H9 (cell line): Measurements from ENCODE around the gene ETFA. TPM values are rescaled to one million over a fixed set of nuclear protein-coding genes. Genes with fewer than 3 reads are reported as not detected.

Experiments
- DNase-seq: peaks from one replicate; pipeline ENCODE4 v3.0.0-alpha.2; 2017
- H2AFZ ChIP-seq: one replicate; pipeline ENCODE4 v1.6.1; 2013; ENCODE audit warnings: mild to moderate bottlenecking, low read length, control low read depth, moderate library complexity
- H2AK5ac ChIP-seq: 2 replicates; pipeline ENCODE4 v1.6.1; 2013; ENCODE audit warnings: low read length, control low read depth, mixed read lengths; ENCODE audit not compliant: insufficient read length
- H2BK120ac ChIP-seq: one replicate; pipeline ENCODE4 v1.6.1; 2013; ENCODE audit warnings: low read depth, mild to moderate bottlenecking, low read length, control low read depth, inconsistent platforms; ENCODE audit not compliant: poor library complexity, severe bottlenecking
- H2BK12ac ChIP-seq: 2 replicates; pipeline ENCODE4 v1.6.1; 2013; ENCODE audit warnings: low read length, control low read depth, mixed read lengths, low read depth; ENCODE audit not compliant: insufficient read length
- H2BK15ac ChIP-seq: 2 replicates; pipeline ENCODE4 v1.6.1; 2013; ENCODE audit warnings: low read depth, low read length, control low read depth
- H2BK20ac ChIP-seq: one replicate; pipeline ENCODE4 v1.6.1; 2013; ENCODE audit warnings: low read depth, mild to moderate bottlenecking, low read length, control low read depth, inconsistent platforms; ENCODE audit not compliant: poor library complexity, severe bottlenecking
- H2BK5ac ChIP-seq: 2 replicates; pipeline ENCODE4 v1.6.1; 2013; ENCODE audit warnings: low read length, control low read depth, mixed read lengths; ENCODE audit not compliant: insufficient read length
- H3K14ac ChIP-seq: 2 replicates; pipeline ENCODE4 v1.6.1; 2013; ENCODE audit warnings: low read length, control low read depth; ENCODE audit not compliant: insufficient read depth
- H3K18ac ChIP-seq: 2 replicates; pipeline ENCODE4 v1.6.1; 2013; ENCODE audit warnings: low read depth, mild to moderate bottlenecking, mixed read lengths, low read length, control low read depth; ENCODE audit not compliant: insufficient read length
- H3K23ac ChIP-seq: 2 replicates; pipeline ENCODE4 v1.6.1; 2013; ENCODE audit warnings: low read length, control low read depth, mixed read lengths, low read depth; ENCODE audit not compliant: insufficient read length
- H3K23me2 ChIP-seq: 2 replicates; pipeline ENCODE4 v1.6.1; 2013; ENCODE audit warnings: low read depth, mild to moderate bottlenecking, mixed read lengths, low read length, control low read depth; ENCODE audit not compliant: insufficient read length, poor library complexity, severe bottlenecking
- H3K27ac ChIP-seq: 2 replicates; pipeline ENCODE4 v1.5.1; 2013; ENCODE audit warnings: low read length, control low read depth, mixed read lengths, low read depth; ENCODE audit not compliant: insufficient read length
- H3K27me3 ChIP-seq: 2 replicates; pipeline ENCODE4 v1.6.1; 2013; ENCODE audit warnings: low read length, control low read depth, inconsistent platforms; ENCODE audit not compliant: insufficient read depth
- H3K4ac ChIP-seq: 2 replicates; pipeline ENCODE4 v1.6.1; 2013; ENCODE audit warnings: low read depth, mild to moderate bottlenecking, control low read depth, inconsistent platforms, low read length, moderate library complexity
- H3K4me1 ChIP-seq: 2 replicates; pipeline ENCODE4 v1.6.1; 2013; ENCODE audit warnings: low read length, control low read depth, inconsistent platforms; ENCODE audit not compliant: insufficient read depth
- H3K4me2 ChIP-seq: 2 replicates; pipeline ENCODE4 v1.6.1; 2013; ENCODE audit warnings: low read length, control low read depth, mixed read lengths; ENCODE audit not compliant: insufficient read length, insufficient read depth
- H3K56ac ChIP-seq: 2 replicates; pipeline ENCODE4 v1.6.1; 2013; ENCODE audit warnings: low read depth, mild to moderate bottlenecking, mixed read lengths, low read length, control low read depth; ENCODE audit not compliant: insufficient read length
- H3K79me1 ChIP-seq: 2 replicates; pipeline ENCODE4 v1.6.1; 2013; ENCODE audit warnings: low read depth, mild to moderate bottlenecking, moderate library complexity, low read length, control low read depth, inconsistent platforms; ENCODE audit not compliant: insufficient read depth, poor library complexity, severe bottlenecking
- H3K79me2 ChIP-seq: 2 replicates; pipeline ENCODE4 v1.6.1; 2013; ENCODE audit warnings: low read length, control low read depth, inconsistent platforms; ENCODE audit not compliant: insufficient read depth
- H3K9ac ChIP-seq: 2 replicates; pipeline ENCODE4 v1.6.1; 2013; ENCODE audit warnings: low read length, control low read depth, mixed read lengths; ENCODE audit not compliant: insufficient read length; ENCODE audit errors: extremely low read depth
- H3K9me3 ChIP-seq: one replicate; pipeline ENCODE4 v1.6.1; 2013; ENCODE audit warnings: low read depth, low read length, inconsistent platforms; ENCODE audit not compliant: control insufficient read depth
- H3T11ph ChIP-seq: one replicate; pipeline ENCODE4 v1.6.1; 2013; ENCODE audit warnings: mild to moderate bottlenecking, low read length, control low read depth, inconsistent platforms
- H4K20me1 ChIP-seq: one replicate; pipeline ENCODE4 v1.6.1; 2013; ENCODE audit not compliant: control insufficient read depth, insufficient read length, insufficient read depth
- H4K5ac ChIP-seq: 2 replicates; pipeline ENCODE4 v1.6.1; 2013; ENCODE audit warnings: low read depth, mild to moderate bottlenecking, mixed read lengths, low read length, control low read depth; ENCODE audit not compliant: insufficient read length
- H4K8ac ChIP-seq: replicated peaks from 2 replicates; pipeline ENCODE4 v1.6.1; 2013; ENCODE audit warnings: low read length, control low read depth, mixed read lengths, low read depth; ENCODE audit not compliant: insufficient read length
- H4K91ac ChIP-seq: 2 replicates; pipeline ENCODE4 v1.6.1; 2013; ENCODE audit warnings: low read depth, mild to moderate bottlenecking, moderate library complexity, mixed read lengths, low read length, control low read depth; ENCODE audit not compliant: insufficient read length
- H3K27ac Mint-ChIP-seq, 3 experiments: 2 replicates in 2 of 3; 3 replicates in 1 of 3; pipeline ENCODE4 v1.8.0; 2020 to 2021; ENCODE audit warnings: mixed read lengths in 3 of 3, mild to moderate bottlenecking in 1 of 3, moderate library complexity in 1 of 3
- H3K27me3 Mint-ChIP-seq: 2 replicates; pipeline ENCODE4 v1.8.0; 2021; ENCODE audit warnings: low read depth, mild to moderate bottlenecking, moderate library complexity, mixed read lengths
- H3K36me3 Mint-ChIP-seq, 3 experiments: 2 replicates in 2 of 3; 3 replicates in 1 of 3; pipeline ENCODE4 v1.8.0; 2020 to 2021; ENCODE audit warnings: low read depth in 3 of 3, mixed read lengths in 3 of 3; ENCODE audit not compliant: insufficient read depth in 1 of 3
- H3K4me1 Mint-ChIP-seq, 2 experiments: 2 replicates each; pipeline ENCODE4 v1.8.0; 2020; ENCODE audit warnings: mixed read lengths in 2 of 2
- H3K4me3 Mint-ChIP-seq, 2 experiments: 2 replicates in 1 of 2; 3 replicates in 1 of 2; pipeline ENCODE4 v1.8.0; 2020 to 2021; ENCODE audit warnings: mild to moderate bottlenecking in 2 of 2, mixed read lengths in 2 of 2, moderate library complexity in 1 of 2
- H3K9me3 Mint-ChIP-seq, 2 experiments: 2 replicates in 1 of 2; 3 replicates in 1 of 2; pipeline ENCODE4 v1.8.0; 2020; ENCODE audit warnings: mild to moderate bottlenecking in 2 of 2, mixed read lengths in 2 of 2, moderate library complexity in 1 of 2
- WGBS: extraction: QIAGEN DNeasy Blood & Tissue Kit; methylation state at CpG from one replicate; pipeline ENCODE4 v1.1.7; 2013; ENCODE audit warnings: missing lambda C conversion rate, low lambda C conversion rate, mixed read lengths; ENCODE audit not compliant: insufficient read length; ENCODE audit errors: extremely low coverage; 5-methylcytosine and 5-hydroxymethylcytosine counted together
- total RNA-seq: library from RNA; stranded (reverse); gene quantifications from 2 replicates; pipeline ENCODE4 v1.2.1, GENCODE V29; 2021
- TF ChIP-seq, protein P1 (sequence below): fragments of 200-600 bp; sonication (generic); conservative IDR thresholded peaks from 3 replicates; pipeline ENCODE4 v1.8.0; 2021; ENCODE audit warnings: antibody characterized with exemption, mild to moderate bottlenecking

Gene ETFA
- total RNA-seq, 1 experiment from 2014 or later = 109 TPM

DNA sequence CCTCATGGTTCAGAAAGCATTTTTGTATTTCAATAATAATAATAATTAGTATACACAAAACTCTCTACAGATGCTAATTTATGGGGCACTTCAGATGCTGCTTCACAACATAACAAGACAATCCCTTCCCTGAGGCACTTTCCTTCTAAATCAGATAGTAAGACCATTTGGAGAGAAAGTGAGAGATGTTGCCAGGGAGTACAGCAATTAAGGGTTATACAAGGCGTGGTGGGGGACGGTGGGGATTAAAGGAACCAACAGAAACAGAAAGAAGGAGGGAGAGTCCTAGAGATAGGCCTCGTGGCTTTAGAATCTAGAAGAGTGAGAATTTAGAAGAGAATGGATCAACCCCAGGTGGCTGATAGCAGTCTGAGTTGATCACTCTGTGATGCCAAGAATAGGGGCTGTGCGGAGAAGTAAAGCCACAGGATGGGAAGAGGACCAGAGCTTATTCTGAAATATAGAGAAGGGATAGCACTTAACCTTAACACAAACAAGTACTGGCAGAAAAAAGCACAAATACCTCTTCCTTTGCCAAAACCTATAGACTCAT is 76.9 kb downstream of the ETFA start:
- no peak overlapping the region for H3K23ac ChIP-seq
- Mint-ChIP-seq H3K9me3 (no peaks in the 10 kb centered on the region), H3K36me3 (peaks cover 4 to 7% (median 7%) of the 10 kb centered on the region in 3 experiments; a peak in 6 of 7 replicates), H3K27ac (peak overlapping the region in 2 of 3 experiments; percentile 17 to 66; a peak in 3 of 7 replicates), H3K27me3 (no peaks in the 10 kb centered on the region), H3K4me1 (peaks cover 10 to 14% of the 10 kb centered on the region in 2 experiments), H3K4me3 (peak overlapping the region in 1 of 2 experiments; percentile 1; a peak in 1 of 5 replicates)
- H3K9ac ChIP-seq = no peak overlapping the region
- H3K56ac ChIP-seq = no peak overlapping the region
- H2BK120ac ChIP-seq = no peak overlapping the region
- H3K4ac ChIP-seq = no peak overlapping the region
- H3K27ac ChIP-seq = no peak overlapping the region
- WGBS = no CpG with 5 or more reads among the region's 4 CpGs
- no peaks in the 10 kb centered on the region for H3K79me2 ChIP-seq
- no peak overlapping the region for H4K8ac ChIP-seq
- no peaks in the 10 kb centered on the region for H3K27me3 ChIP-seq
- H4K5ac ChIP-seq = no peak overlapping the region
- no peak overlapping the region for H2AFZ ChIP-seq
- TF ChIP-seq, protein P1, sequence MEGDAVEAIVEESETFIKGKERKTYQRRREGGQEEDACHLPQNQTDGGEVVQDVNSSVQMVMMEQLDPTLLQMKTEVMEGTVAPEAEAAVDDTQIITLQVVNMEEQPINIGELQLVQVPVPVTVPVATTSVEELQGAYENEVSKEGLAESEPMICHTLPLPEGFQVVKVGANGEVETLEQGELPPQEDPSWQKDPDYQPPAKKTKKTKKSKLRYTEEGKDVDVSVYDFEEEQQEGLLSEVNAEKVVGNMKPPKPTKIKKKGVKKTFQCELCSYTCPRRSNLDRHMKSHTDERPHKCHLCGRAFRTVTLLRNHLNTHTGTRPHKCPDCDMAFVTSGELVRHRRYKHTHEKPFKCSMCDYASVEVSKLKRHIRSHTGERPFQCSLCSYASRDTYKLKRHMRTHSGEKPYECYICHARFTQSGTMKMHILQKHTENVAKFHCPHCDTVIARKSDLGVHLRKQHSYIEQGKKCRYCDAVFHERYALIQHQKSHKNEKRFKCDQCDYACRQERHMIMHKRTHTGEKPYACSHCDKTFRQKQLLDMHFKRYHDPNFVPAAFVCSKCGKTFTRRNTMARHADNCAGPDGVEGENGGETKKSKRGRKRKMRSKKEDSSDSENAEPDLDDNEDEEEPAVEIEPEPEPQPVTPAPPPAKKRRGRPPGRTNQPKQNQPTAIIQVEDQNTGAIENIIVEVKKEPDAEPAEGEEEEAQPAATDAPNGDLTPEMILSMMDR = no peak
- no peak overlapping the region for H2BK5ac ChIP-seq
- H3T11ph ChIP-seq = no peak overlapping the region
- H2BK20ac ChIP-seq = no peak overlapping the region
- H3K4me1 ChIP-seq = no peaks in the 10 kb centered on the region
- no peak overlapping the region for H4K91ac ChIP-seq
- no peak overlapping the region for H3K4me2 ChIP-seq
- H3K9me3 ChIP-seq = no peaks in the 10 kb centered on the region
- no peaks in the 10 kb centered on the region for H3K23me2 ChIP-seq
- no peak overlapping the region for H2BK15ac ChIP-seq
- no peaks in the 10 kb centered on the region for H4K20me1 ChIP-seq
- no peak overlapping the region for H2AK5ac ChIP-seq
- no peak for DNase-seq
- H3K79me1 ChIP-seq = no peaks in the 10 kb centered on the region
- no peak overlapping the region for H3K18ac ChIP-seq
- H2BK12ac ChIP-seq = no peak overlapping the region
- no peak overlapping the region for H3K14ac ChIP-seq
